C4-2B (cell line): ENCODE results near the gene KIAA1191.

Experiments used
- H3K27ac ChIP-seq: fragments of 450-650 bp; 2 replicates; pipeline ENCODE4 v1.5.1; 2017
- CTCF ChIP-seq: fragments of 450-650 bp; conservative IDR thresholded peaks from 2 replicates; pipeline ENCODE4 v1.5.1; 2017; ENCODE audit warnings: mild to moderate bottlenecking
- ZFX ChIP-seq: fragments of 450-650 bp; IDR thresholded peaks from 2 replicates; pipeline ENCODE4 v1.6.1; 2017

Gene KIAA1191

DNA sequence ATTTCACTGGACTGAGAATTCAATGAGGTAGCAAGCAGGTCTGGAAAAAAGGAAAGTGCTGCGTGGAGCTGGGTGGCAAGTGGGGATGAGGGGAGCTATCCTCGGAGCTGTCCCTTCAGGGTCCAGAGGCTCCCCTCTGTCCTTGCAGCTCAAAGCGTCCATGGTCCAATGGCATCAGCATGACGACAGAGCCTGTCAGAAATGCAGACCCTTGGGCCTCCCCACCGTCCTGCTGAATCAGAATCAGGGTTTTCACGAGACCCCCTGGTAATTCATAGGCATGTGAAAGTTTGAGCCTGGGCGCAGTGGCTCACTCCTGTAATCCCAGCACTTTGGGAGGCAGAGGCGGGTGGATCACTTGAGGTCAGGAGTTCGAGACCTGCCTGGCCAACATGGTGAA lies 32.5 kb upstream of the KIAA1191 start:
- H3K27ac ChIP-seq: no peak overlapping the region
- TF ChIP-seq CTCF (no peak), ZFX (no peak)

DNA sequence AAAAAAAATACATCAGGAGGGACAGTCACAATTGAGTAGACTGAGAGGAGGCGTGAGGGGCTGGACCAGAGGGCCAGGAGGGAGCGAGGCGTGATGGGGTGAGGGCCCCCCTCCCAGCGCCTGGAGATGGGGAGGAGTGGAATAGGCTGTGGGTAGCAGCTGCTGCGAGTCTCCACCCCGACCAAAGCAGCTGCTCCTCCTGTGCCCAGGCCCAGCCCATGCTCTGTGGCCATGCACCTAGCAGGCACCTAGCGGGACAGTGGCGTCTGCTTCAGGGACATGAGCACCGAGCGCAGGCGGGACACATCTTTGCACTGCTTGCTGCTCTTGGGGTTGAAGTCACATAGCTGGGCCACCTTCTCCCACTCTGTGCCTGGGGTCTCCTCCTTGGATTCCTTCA lies 31.0 kb upstream of the KIAA1191 start:
- TF ChIP-seq ZFX (no peak), CTCF (no peak)
- H3K27ac ChIP-seq: no peak overlapping the region

- TF ChIP-seq CTCF (no peak), ZFX (no peak)
- H3K27ac ChIP-seq: no peak overlapping the region
Observed at GRCh38 chr5:176391999-176392398, 30.4 kb upstream of the KIAA1191 start.

DNA sequence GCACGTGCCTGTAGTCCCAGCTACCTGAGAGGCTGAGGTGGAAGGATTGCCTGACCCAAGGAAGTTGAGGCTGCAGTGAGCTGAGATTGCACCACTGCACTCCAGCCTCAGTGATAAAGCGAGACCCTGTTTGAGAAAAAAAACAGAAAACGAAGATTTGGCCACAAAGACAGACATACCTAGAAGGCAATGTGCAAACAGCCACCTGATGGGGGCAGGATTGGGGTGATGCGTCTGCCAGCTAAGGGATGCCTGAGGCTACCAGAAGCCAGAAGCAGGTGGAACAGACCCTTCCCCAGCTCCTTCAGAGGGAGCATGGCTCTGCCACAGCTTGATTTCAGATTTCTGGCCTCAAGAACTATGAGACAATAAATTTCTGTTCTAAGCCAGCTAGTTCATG lies 29.9 kb upstream of the KIAA1191 start:
- no peak overlapping the region for H3K27ac ChIP-seq
- no peak for TF ChIP-seq ZFX
- no peak for TF ChIP-seq CTCF

DNA sequence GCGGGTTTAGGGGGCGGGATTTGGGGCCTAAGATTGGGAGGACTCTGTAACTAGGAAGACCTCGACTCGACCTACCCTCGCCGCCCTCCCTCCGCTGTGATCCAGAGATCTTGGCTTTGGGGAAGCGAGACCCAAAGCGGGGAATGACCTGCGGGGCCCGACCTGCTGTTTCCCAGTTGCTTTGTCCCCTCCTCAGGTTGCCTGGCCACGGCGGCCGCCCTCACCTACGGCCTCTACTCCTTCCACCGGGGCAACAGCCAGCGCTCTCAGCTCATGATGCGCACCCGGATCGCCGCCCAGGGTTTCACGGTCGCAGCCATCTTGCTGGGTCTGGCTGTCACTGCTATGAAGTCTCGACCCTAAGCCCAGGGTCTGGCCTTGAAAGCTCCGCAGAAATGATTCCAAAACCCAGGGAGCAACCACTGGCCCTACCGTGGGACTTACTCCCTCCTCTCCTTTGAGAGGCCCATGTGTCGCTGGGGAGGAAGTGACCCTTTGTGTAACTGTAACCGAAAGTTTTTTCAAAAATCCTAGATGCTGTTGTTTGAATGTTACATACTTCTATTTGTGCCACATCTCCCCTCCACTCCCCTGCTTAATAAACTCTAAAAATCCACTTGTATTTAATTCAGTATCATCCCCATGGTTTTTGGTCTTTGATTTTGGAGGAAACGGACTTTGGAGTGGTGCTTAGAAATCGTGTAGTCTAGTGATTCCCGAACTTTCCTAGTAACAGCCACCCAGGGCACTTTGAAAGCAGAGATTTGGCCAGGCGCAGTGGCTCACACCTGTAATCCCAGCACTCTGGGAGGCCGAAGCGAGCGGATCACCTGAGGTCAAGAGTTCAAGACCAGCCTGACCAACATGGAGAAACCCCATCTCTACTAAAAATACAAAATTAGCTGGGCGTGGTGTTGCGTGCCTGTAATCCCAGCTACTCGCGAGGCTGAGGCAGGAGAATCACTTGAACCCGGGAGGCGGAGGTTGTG lies 27.9 kb upstream of the KIAA1191 start:
- H3K27ac ChIP-seq: peak overlapping the region; percentile 94
- TF ChIP-seq ZFX (no peak), CTCF (no peak)

- TF ChIP-seq ZFX (peak; percentile 64; the same call in 1 of the 2 replicates), CTCF (no peak)
- H3K27ac ChIP-seq: peak within 1 kb of the TSS; percentile 94
Observed at GRCh38 chr5:176388444-176389134, 27.0 kb upstream of the KIAA1191 start, which contains the start of the genes HIGD2A and NOP16. TSS of gene HIGD2A (plus strand) at chr5:176388751. CDS start at chr5:176388820, 69 bp downstream. TSS of gene NOP16 (minus strand) at chr5:176388598. CDS start at chr5:176388539, 59 bp downstream.

GRCh38 chr5:176388003-176388443 lies 26.5 kb upstream of the KIAA1191 start:
- TF ChIP-seq CTCF (no peak), ZFX (no peak)
- peak overlapping the region; percentile 94 for H3K27ac ChIP-seq
